Caki2 (cell line): ENCODE results near the gene JTB. TPM values are rescaled to one million over a fixed set of nuclear protein-coding genes. Genes with fewer than 3 reads are reported as not detected.
A peak's percentile ranks its signal among the peaks of the same experiment; 100 is the strongest.
"Not testable (repeated sequence)": the region's sequence is repeated elsewhere in the genome, so short reads cannot be mapped to it uniquely, and the experiment has no call there.

Experiments used
- DNase-seq: peaks from one replicate; pipeline ENCODE4 v3.0.0-alpha.2; 2015; ENCODE audit warnings: low read depth
- in situ Hi-C: cut with HindIII; loops from 2 replicates; pipeline ENCODE4 v1.10.0; 2016; ENCODE audit warnings: low sequenced_read_pairs, low pct_unique_long_range_greater_than_20kb, mixed read lengths
- total RNA-seq: library from RNA; depleted of rRNA; stranded (reverse); fragments of >200 nt; shearing (Covaris generic); gene quantifications from 2 replicates; pipeline ENCODE4 v1.2.3, GENCODE V29; 2014; ENCODE audit warnings: low replicate concordance; rRNA removed

The JTB gene
- 355 and 416 TPM in 2 replicates for total RNA-seq

GRCh38 chr1:153977250-153978240 lies at the start of gene JTB:
JTB (minus strand) TSS chr1:153977674; CDS start chr1:153977252, 422 bp downstream.
- in situ Hi-C loops = no loop called here

GRCh38 chr1:154019940-154020339 lies 42.5 kb upstream of the JTB start:
- DNase-seq = no peak
- in situ Hi-C loops = no loop called here

More at GRCh38 chr1:153977250-153978240, at the start of gene JTB:
- peak; percentile 71 for DNase-seq

GRCh38 chr1:154019269-154019668 lies 41.8 kb upstream of the JTB start:
- in situ Hi-C loops = no loop called here
- DNase-seq = no peak

GRCh38 chr1:154014154-154014907 lies 36.9 kb upstream of the JTB start:
- in situ Hi-C loops = no loop called here
- DNase-seq = no peak

- in situ Hi-C loops, DNase-seq: not testable (repeated sequence)
Observed at GRCh38 chr1:154012543-154012942, 35.1 kb upstream of the JTB start.

- DNase-seq = no peak
- in situ Hi-C loops = no loop called here
Observed at GRCh38 chr1:154012129-154012528, 34.7 kb upstream of the JTB start.

GRCh38 chr1:154006136-154006535 lies 28.7 kb upstream of the JTB start:
- DNase-seq = peak; percentile 55

GRCh38 chr1:154000420-154000819 lies 22.9 kb upstream of the JTB start:
- in situ Hi-C loops = no loop called here
- DNase-seq = no peak

More at GRCh38 chr1:154006136-154006535, 28.7 kb upstream of the JTB start:
- in situ Hi-C loops = no loop called here

GRCh38 chr1:153996882-153997281 lies 19.4 kb upstream of the JTB start:
- DNase-seq, in situ Hi-C loops: not testable (repeated sequence)

GRCh38 chr1:153995640-153996039 lies 18.2 kb upstream of the JTB start:
- DNase-seq = no peak
- in situ Hi-C loops = no loop called here

- in situ Hi-C loops = no loop called here
- DNase-seq = no peak
Observed at GRCh38 chr1:153995202-153995601, 17.7 kb upstream of the JTB start.

GRCh38 chr1:153991806-153992205 lies 14.3 kb upstream of the JTB start:
- no peak for DNase-seq
- in situ Hi-C loops = no loop called here

GRCh38 chr1:153991151-153991630 lies 13.7 kb upstream of the JTB start:
- in situ Hi-C loops = no loop called here
- DNase-seq = no peak

GRCh38 chr1:153990468-153991150 lies 13.1 kb upstream of the JTB start, which contains the start of gene RPS27:
RPS27 (plus strand) TSS chr1:153990762; CDS start chr1:153990797, 35 bp downstream.
- in situ Hi-C loops = no loop called here

GRCh38 chr1:153987621-153988020 lies 10.1 kb upstream of the JTB start:
- in situ Hi-C loops = no loop called here
- DNase-seq = no peak

More at GRCh38 chr1:153990468-153991150, 13.1 kb upstream of the JTB start, which contains the start of gene RPS27:
- DNase-seq = peak; percentile 91

GRCh38 chr1:153985941-153986761 lies 8.7 kb upstream of the JTB start, which contains the start of gene RAB13:
RAB13 (minus strand) TSS chr1:153986339; CDS start chr1:153986236, 103 bp downstream.
- DNase-seq = peak; percentile 74
- in situ Hi-C loops = no loop called here

GRCh38 chr1:153985341-153985912 lies 8.0 kb upstream of the JTB start:
- in situ Hi-C loops = no loop called here
- DNase-seq = no peak
